IPS DF 6.9 (cell line): ENCODE data around the gene ALPI.

Experiments used
- DNase-seq: peaks from one replicate; pipeline ENCODE4 v3.0.0-alpha.2; 2013; ENCODE audit warnings: low read depth, low spot score
- H3K27ac ChIP-seq: one replicate; pipeline ENCODE4 v1.5.1; 2013; ENCODE audit warnings: low read length, control low read depth
- H3K27me3 ChIP-seq: 2 replicates; pipeline ENCODE4 v1.6.1; 2013; ENCODE audit warnings: mild to moderate bottlenecking, low read length; ENCODE audit not compliant: control insufficient read depth, insufficient read depth
- H3K36me3 ChIP-seq: 2 replicates; pipeline ENCODE4 v1.6.1; 2013; ENCODE audit warnings: low read length; ENCODE audit not compliant: control insufficient read depth, insufficient read depth
- H3K4me1 ChIP-seq: 2 replicates; pipeline ENCODE4 v1.6.1; 2013; ENCODE audit warnings: low read length; ENCODE audit not compliant: control insufficient read depth, insufficient read depth
- H3K4me3 ChIP-seq: 2 replicates; pipeline ENCODE4 v1.5.1; 2013; ENCODE audit warnings: mild to moderate bottlenecking, low read length
- H3K9me3 ChIP-seq: 2 replicates; pipeline ENCODE4 v1.6.1; 2013; ENCODE audit warnings: low read length, inconsistent platforms; ENCODE audit not compliant: control insufficient read depth, insufficient read depth
- WGBS: extraction: QIAGEN DNeasy Blood & Tissue Kit; methylation state at CpG from one replicate; pipeline ENCODE4 v1.1.7; 2013; ENCODE audit warnings: mixed read lengths, missing lambda C conversion rate; ENCODE audit not compliant: insufficient read length, insufficient coverage; 5-methylcytosine and 5-hydroxymethylcytosine counted together

The ALPI gene

GRCh38 chr2:232482301-232483238, 26.6 kb downstream of the ALPI start:
- Histone ChIP-seq H3K9me3 (no peaks in the 10 kb centered on the region), H3K4me3 (no peak overlapping the region), H3K36me3 (no peaks in the 10 kb centered on the region; the same call in 1 of the 2 replicates), H3K27me3 (peaks cover 33% of the 10 kb centered on the region), H3K4me1 (no peaks in the 10 kb centered on the region), H3K27ac (no peak overlapping the region)
- WGBS, result no CpG with 5 or more reads among the region's 31 CpGs
- no peak for DNase-seq

GRCh38 chr2:232483311-232483922, 27.5 kb downstream of the ALPI start:
- Histone ChIP-seq H3K4me3 (no peak overlapping the region), H3K36me3 (no peaks in the 10 kb centered on the region; the same call in 1 of the 2 replicates), H3K27me3 (peaks cover 35% of the 10 kb centered on the region), H3K9me3 (no peaks in the 10 kb centered on the region), H3K27ac (no peak overlapping the region), H3K4me1 (no peaks in the 10 kb centered on the region)
- WGBS, result no CpG with 5 or more reads among the region's 10 CpGs
- no peak for DNase-seq

- no peak for DNase-seq
- peaks cover 35% of the 10 kb centered on the region for H3K27me3 ChIP-seq
- H3K27ac ChIP-seq, result no peak overlapping the region
- no peaks in the 10 kb centered on the region for H3K4me1 ChIP-seq
- H3K9me3 ChIP-seq, result no peaks in the 10 kb centered on the region
- no CpG with 5 or more reads among the region's 19 CpGs for WGBS
- no peak overlapping the region for H3K4me3 ChIP-seq
- no peaks in the 10 kb centered on the region; the same call in 1 of the 2 replicates for H3K36me3 ChIP-seq
Measured at GRCh38 chr2:232483923-232484627, 28.1 kb downstream of the ALPI start.

- Histone ChIP-seq H3K36me3 (no peaks in the 10 kb centered on the region; the same call in 1 of the 2 replicates), H3K4me1 (peaks cover 4% of the 10 kb centered on the region), H3K27ac (no peak overlapping the region), H3K9me3 (no peaks in the 10 kb centered on the region), H3K4me3 (no peak overlapping the region), H3K27me3 (peaks cover 35% of the 10 kb centered on the region)
- no CpG with 5 or more reads among the region's 12 CpGs for WGBS
- DNase-seq, result no peak
Measured at GRCh38 chr2:232484628-232485347, 28.8 kb downstream of the ALPI start.

GRCh38 chr2:232485348-232485756, 29.4 kb downstream of the ALPI start:
- Histone ChIP-seq H3K27me3 (peaks cover 35% of the 10 kb centered on the region), H3K9me3 (no peaks in the 10 kb centered on the region), H3K4me1 (peaks cover 4% of the 10 kb centered on the region), H3K27ac (no peak overlapping the region), H3K36me3 (no peaks in the 10 kb centered on the region; the same call in 1 of the 2 replicates), H3K4me3 (peak overlapping the region; percentile 39; the same call in 1 of the 2 replicates)
- DNase-seq, result no peak
- WGBS, result no CpG with 5 or more reads among the region's 22 CpGs

- Histone ChIP-seq H3K4me3 (peak overlapping the region; percentile 39; the same call in 1 of the 2 replicates), H3K27ac (no peak overlapping the region), H3K4me1 (peaks cover 6% of the 10 kb centered on the region), H3K27me3 (peaks cover 35% of the 10 kb centered on the region), H3K36me3 (no peaks in the 10 kb centered on the region; the same call in 1 of the 2 replicates), H3K9me3 (no peaks in the 10 kb centered on the region)
- no peak for DNase-seq
- no CpG with 5 or more reads among the region's 111 CpGs for WGBS
Measured at GRCh38 chr2:232485757-232486557, 30.0 kb downstream of the ALPI start.

GRCh38 chr2:232486558-232487384, 30.8 kb downstream of the ALPI start:
- Histone ChIP-seq H3K4me3 (peak overlapping the region; percentile 39; the same call in 1 of the 2 replicates), H3K27me3 (peaks cover 35% of the 10 kb centered on the region), H3K36me3 (no peaks in the 10 kb centered on the region; the same call in 1 of the 2 replicates), H3K27ac (no peak overlapping the region), H3K9me3 (no peaks in the 10 kb centered on the region), H3K4me1 (peaks cover 6% of the 10 kb centered on the region)
- DNase-seq, result no peak
- WGBS, result no CpG with 5 or more reads among the region's 74 CpGs

- peak within 1 kb of the TSS; percentile 39; the same call in 1 of the 2 replicates for H3K4me3 ChIP-seq
- no CpG with 5 or more reads among the region's 102 CpGs for WGBS
Measured at GRCh38 chr2:232487385-232488096, 31.6 kb downstream of the ALPI start, which contains the start of gene ECEL1. Gene ECEL1, minus strand, starts transcription at chr2:232487834. Its CDS starts 1,181 bp downstream, at chr2:232486653.

More at GRCh38 chr2:232487385-232488096, 31.6 kb downstream of the ALPI start, which contains the start of gene ECEL1:
- Histone ChIP-seq H3K9me3 (no peaks in the 10 kb centered on the region), H3K4me1 (peaks cover 6% of the 10 kb centered on the region), H3K27ac (no peak within 1 kb of the TSS), H3K36me3 (no peaks in the 10 kb centered on the region; the same call in 1 of the 2 replicates), H3K27me3 (peaks cover 35% of the 10 kb centered on the region)
- DNase-seq, result no peak
